Fibroblast of lung (primary cell): ENCODE results near the gene SH3GL3.

Experiments used
- CTCF ChIP-seq, 2 donors: IDR thresholded peaks in 1 of 2; conservative IDR thresholded peaks in 1 of 2; 1 replicate in 1 of 2; 2 replicates in 1 of 2; pipeline ENCODE4 v1.5.1; 2011 to 2012; ENCODE audit warnings: low read length in 2 of 2, control low read depth in 1 of 2, inconsistent platforms in 1 of 2, low read depth in 1 of 2, mild to moderate bottlenecking in 1 of 2
- EZH2 ChIP-seq: IDR thresholded peaks from 2 replicates; pipeline ENCODE4 v1.5.1; 2012; ENCODE audit warnings: low read length, control low read depth, mild to moderate bottlenecking; ENCODE audit errors: missing control alignments

DNA sequence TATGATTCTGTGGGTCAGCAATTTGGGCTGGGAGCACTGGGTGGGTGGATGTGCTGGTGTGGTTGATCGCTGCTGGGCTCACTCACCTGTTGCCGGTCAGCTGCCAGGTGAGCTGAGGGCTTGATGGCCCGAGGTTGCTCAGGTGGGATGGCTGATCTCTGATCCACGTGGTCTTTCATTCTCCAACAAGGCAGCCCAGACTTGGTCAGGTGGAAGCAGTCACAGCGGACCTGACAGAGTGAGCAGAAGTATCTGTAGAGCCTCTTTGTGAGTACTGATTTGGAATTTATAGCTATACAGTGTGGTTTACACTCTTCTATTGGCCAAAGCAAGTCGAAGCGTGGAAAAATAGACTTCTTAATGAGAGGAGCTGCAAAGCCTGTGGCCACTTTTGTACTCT lies 109.6 kb downstream of the SH3GL3 start:
- TF ChIP-seq CTCF (conservative IDR thresholded peaks at IDR 0.05 in 1 of 2, IDR thresholded peaks at IDR 0.05 in 1 of 2; ENCODE audit: low read depth in 1 of 2, low read length in 2 of 2) (no peak), EZH2 (no peak)
